Activated naive CD4-positive, alpha-beta T cell (primary cell): ENCODE results near the gene LILRA6.
"Not testable (repeated sequence)": the region's sequence is repeated elsewhere in the genome, so short reads cannot be mapped to it uniquely, and the experiment has no call there.

Source experiments
- DNase-seq, 4 experiments: peaks; one replicate each; lab custom pipeline; 2025; lab: John Stamatoyannopoulos, UW

The LILRA6 gene

GRCh38 chr19:54262470-54262869 is 19.9 kb upstream of the LILRA6 start:
- no peak for DNase-seq

- DNase-seq, result no peak
These were observed 19.5 kb upstream of the LILRA6 start for GRCh38 chr19:54262066-54262465.

- no peak for DNase-seq
These were observed 14.5 kb upstream of the LILRA6 start, which contains the start of gene LILRB5 for GRCh38 chr19:54257116-54257480. LILRB5 (minus strand) TSS chr19:54257273; CDS start chr19:54257193, 80 bp downstream.

- DNase-seq, result no peak
These were observed 13.9 kb upstream of the LILRA6 start for GRCh38 chr19:54256250-54257115.

- no peak for DNase-seq
These were observed 12.7 kb upstream of the LILRA6 start for GRCh38 chr19:54255105-54255775.

GRCh38 chr19:54254195-54254906 is 11.8 kb upstream of the LILRA6 start:
- no peak for DNase-seq

GRCh38 chr19:54253331-54254194 is 11.0 kb upstream of the LILRA6 start:
- DNase-seq, result no peak

GRCh38 chr19:54252845-54253244 is 10.3 kb upstream of the LILRA6 start:
- DNase-seq, result no peak

- no peak for DNase-seq
These were observed 9.7 kb upstream of the LILRA6 start for GRCh38 chr19:54252243-54252642.

- no peak for DNase-seq
These were observed 5.5 kb upstream of the LILRA6 start for GRCh38 chr19:54248016-54248601.

GRCh38 chr19:54247106-54247930 is 4.7 kb upstream of the LILRA6 start:
- no peak for DNase-seq

GRCh38 chr19:54245936-54246335 is 3.3 kb upstream of the LILRA6 start:
- DNase-seq, result no peak

GRCh38 chr19:54243809-54244208 is 1.2 kb upstream of the LILRA6 start:
- not testable (repeated sequence) for DNase-seq

GRCh38 chr19:54242234-54242633 is 356 bp downstream of the LILRA6 start:
- DNase-seq, result not testable (repeated sequence)

- DNase-seq, result not testable (repeated sequence)
These were observed 1.9 kb downstream of the LILRA6 start for GRCh38 chr19:54240372-54241336.

- not testable (repeated sequence) for DNase-seq
These were observed 2.9 kb downstream of the LILRA6 start for GRCh38 chr19:54239491-54240371.

- no peak for DNase-seq
These were observed 8.6 kb downstream of the LILRA6 start for GRCh38 chr19:54233941-54234340.
